ENCODE results near the gene THBS3.

Gene THBS3

GRCh38 chr1:155184351-155184811, 23.3 kb downstream of the THBS3 start:
- peak overlapping the region in 7 of 10 experiments; percentile 3 to 24 (median 18); a peak in 7 of 20 replicates for H3K4me3 ChIP-seq
- H3K27me3 ChIP-seq = no peaks in the 10 kb centered on the region
- peak overlapping the region; percentile 77 to 97 (median 90) for H3K4me2 ChIP-seq

GRCh38 chr1:155183775-155184221, 23.9 kb downstream of the THBS3 start:
- H3K27me3 ChIP-seq = no peaks in the 10 kb centered on the region
- H3K27ac ChIP-seq = peak overlapping the region in 10 of 11 experiments; percentile 69 to 88 (median 82); a peak in 21 of 22 replicates
- H3K9me3 ChIP-seq (replicated peaks in 1 of 11) = no peaks in the 10 kb centered on the region
- H3K36me3 ChIP-seq = peaks cover 23 to 53% (median 41%) of the 10 kb centered on the region in 11 experiments
- no peak for TF ChIP-seq Cebpa-rat (IDR thresholded peaks at IDR 0.05)
- H3K4me2 ChIP-seq = peak overlapping the region; percentile 77 to 97 (median 90)
- peak overlapping the region; percentile 65 to 79 (median 74); a peak in 18 of 22 replicates for H3K9ac ChIP-seq
- peaks cover 48 to 76% (median 64%) of the 10 kb centered on the region in 10 experiments for H3K4me1 ChIP-seq
- H4K20me1 ChIP-seq = peaks cover 0 to 6% (median 0%) of the 10 kb centered on the region in 11 experiments; a peak in 2 of 22 replicates
- H3K4me3 ChIP-seq = peak overlapping the region in 4 of 10 experiments; percentile 3 to 24 (median 19); a peak in 4 of 20 replicates

More at GRCh38 chr1:155184351-155184811, 23.3 kb downstream of the THBS3 start:
- H3K9ac ChIP-seq = peak overlapping the region; percentile 65 to 79 (median 74); a peak in 21 of 22 replicates
- no peaks in the 10 kb centered on the region for H3K9me3 ChIP-seq (replicated peaks in 1 of 11)
- H3K4me1 ChIP-seq = peaks cover 42 to 70% (median 58%) of the 10 kb centered on the region in 10 experiments
- peaks cover 17 to 47% (median 35%) of the 10 kb centered on the region in 11 experiments for H3K36me3 ChIP-seq
- H4K20me1 ChIP-seq = peaks cover 0 to 6% (median 0%) of the 10 kb centered on the region in 11 experiments; a peak in 2 of 22 replicates
- peak overlapping the region; percentile 69 to 88 (median 81); a peak in 21 of 22 replicates for H3K27ac ChIP-seq
- TF ChIP-seq Cebpa-rat (IDR thresholded peaks at IDR 0.05) = no peak

GRCh38 chr1:155182052-155182550, 25.6 kb downstream of the THBS3 start:
- peak overlapping the region in 1 of 11 experiments; percentile 21; a peak in 1 of 22 replicates for H3K4me2 ChIP-seq
- H3K27ac ChIP-seq = no peak overlapping the region
- peaks cover 0 to 6% (median 0%) of the 10 kb centered on the region in 11 experiments; a peak in 2 of 22 replicates for H4K20me1 ChIP-seq
- no peak overlapping the region for H3K4me3 ChIP-seq
- H3K9ac ChIP-seq = no peak overlapping the region
- no peaks in the 10 kb centered on the region for H3K27me3 ChIP-seq
- H3K36me3 ChIP-seq = peaks cover 37 to 70% (median 56%) of the 10 kb centered on the region in 11 experiments
- no peaks in the 10 kb centered on the region for H3K9me3 ChIP-seq (replicated peaks in 1 of 11)
- no peak for TF ChIP-seq Cebpa-rat (IDR thresholded peaks at IDR 0.05)
- H3K4me1 ChIP-seq = peaks cover 47 to 82% (median 65%) of the 10 kb centered on the region in 10 experiments

- no peak overlapping the region; a peak in 1 of 22 replicates for H3K4me2 ChIP-seq
- peaks cover 47 to 82% (median 65%) of the 10 kb centered on the region in 10 experiments for H3K4me1 ChIP-seq
- no peaks in the 10 kb centered on the region for H3K27me3 ChIP-seq
- no peak overlapping the region for H3K9ac ChIP-seq
- peaks cover 40 to 75% (median 60%) of the 10 kb centered on the region in 11 experiments for H3K36me3 ChIP-seq
- H3K4me3 ChIP-seq = no peak overlapping the region
- no peak overlapping the region for H3K27ac ChIP-seq
- TF ChIP-seq Cebpa-rat (IDR thresholded peaks at IDR 0.05) = no peak
- no peaks in the 10 kb centered on the region for H3K9me3 ChIP-seq (replicated peaks in 1 of 11)
- peaks cover 0 to 6% (median 0%) of the 10 kb centered on the region in 11 experiments; a peak in 2 of 22 replicates for H4K20me1 ChIP-seq
These were observed 26.2 kb downstream of the THBS3 start for GRCh38 chr1:155181371-155182051.

GRCh38 chr1:155179112-155180031, 28.3 kb downstream of the THBS3 start:
- H3K27me3 ChIP-seq = no peaks in the 10 kb centered on the region
- H3K9ac ChIP-seq = peak overlapping the region in 8 of 11 experiments; percentile 14 to 52 (median 26); a peak in 9 of 22 replicates
- peak overlapping the region in 9 of 11 experiments; percentile 9 to 62 (median 44); a peak in 12 of 22 replicates for H3K4me2 ChIP-seq
- no peaks in the 10 kb centered on the region for H3K9me3 ChIP-seq (replicated peaks in 1 of 11)
- H3K4me1 ChIP-seq = peaks cover 45 to 79% (median 63%) of the 10 kb centered on the region in 10 experiments
- peak overlapping the region in 8 of 11 experiments; percentile 8 to 55 (median 26); a peak in 9 of 22 replicates for H3K27ac ChIP-seq
- 0 out of 22 replicates have a peak, but pooled peaks of 1 of the 11 experiments have one; percentile 7 for TF ChIP-seq Cebpa-rat (IDR thresholded peaks at IDR 0.05)
- no peak overlapping the region for H3K4me3 ChIP-seq
- peaks cover 40 to 74% (median 60%) of the 10 kb centered on the region in 11 experiments for H3K36me3 ChIP-seq
- peaks cover 0 to 8% (median 0%) of the 10 kb centered on the region in 11 experiments; a peak in 2 of 22 replicates for H4K20me1 ChIP-seq

- Histone ChIP-seq H3K4me2 (peak overlapping the region in 9 of 11 experiments; percentile 9 to 90 (median 44); a peak in 12 of 22 replicates), H3K36me3 (peaks cover 39 to 66% (median 54%) of the 10 kb centered on the region in 11 experiments)
- TF ChIP-seq Cebpa-rat (IDR thresholded peaks at IDR 0.05) = peak in 3 of 11 experiments; percentile 20 to 36 (median 21); a peak in 1 of 22 replicates
These were observed 29.1 kb downstream of the THBS3 start for GRCh38 chr1:155178441-155179111.

GRCh38 chr1:155177918-155178281, 29.8 kb downstream of the THBS3 start:
- Histone ChIP-seq H4K20me1 (peaks cover 0 to 8% (median 0%) of the 10 kb centered on the region in 11 experiments; a peak in 2 of 22 replicates), H3K9ac (peak overlapping the region in 4 of 11 experiments; percentile 8 to 49 (median 25); a peak in 5 of 22 replicates), H3K4me1 (peaks cover 36 to 74% (median 56%) of the 10 kb centered on the region in 10 experiments), H3K36me3 (peaks cover 36 to 62% (median 53%) of the 10 kb centered on the region in 11 experiments), H3K4me2 (peak overlapping the region in 5 of 11 experiments; percentile 39 to 90 (median 57); a peak in 7 of 22 replicates), H3K27me3 (no peaks in the 10 kb centered on the region), H3K4me3 (no peak overlapping the region), H3K27ac (0 out of 22 replicates have a peak overlapping the region, but pooled peaks of 1 of the 11 experiments have one; percentile 26), H3K9me3 (replicated peaks in 1 of 11) (no peaks in the 10 kb centered on the region)
- no peak for TF ChIP-seq Cebpa-rat (IDR thresholded peaks at IDR 0.05)

More at GRCh38 chr1:155178441-155179111, 29.1 kb downstream of the THBS3 start:
- Histone ChIP-seq H3K9me3 (replicated peaks in 1 of 11) (no peaks in the 10 kb centered on the region), H3K4me3 (no peak overlapping the region), H3K27ac (peak overlapping the region in 6 of 11 experiments; percentile 14 to 55 (median 38); a peak in 8 of 22 replicates), H3K4me1 (peaks cover 39 to 77% (median 60%) of the 10 kb centered on the region in 10 experiments), H3K9ac (peak overlapping the region in 8 of 11 experiments; percentile 15 to 52 (median 28); a peak in 10 of 22 replicates), H3K27me3 (no peaks in the 10 kb centered on the region), H4K20me1 (peaks cover 0 to 8% (median 0%) of the 10 kb centered on the region in 11 experiments; a peak in 2 of 22 replicates)

Measured in BLaER1 treated with 17β-estradiol and CSF1 and Interleukin-3, amounts not matched to agents 10 nM and 100 nM (cell line).